Liver (tissue), 9 donors: ENCODE measurements around the gene STAT6. TPM values are rescaled to one million over a fixed set of nuclear protein-coding genes. Genes with fewer than 3 reads are reported as not detected.
A peak's percentile ranks its signal among the peaks of the same experiment; 100 is the strongest.

Experiments
- DNase-seq: peaks from one replicate; pipeline ENCODE4 v3.0.0-alpha.2; 2017; ENCODE audit warnings: low spot score
- H3K27ac ChIP-seq, 2 donors: one replicate each; pipeline ENCODE4 v1.7.0; 2013; ENCODE audit warnings: inconsistent platforms in 2 of 2, low read length in 2 of 2, control low read depth in 1 of 2, low read depth in 1 of 2, mild to moderate bottlenecking in 1 of 2
- H3K27me3 ChIP-seq, 4 donors: one replicate each; pipeline versions ENCODE4 v1.6.1 to v1.7.0; 2013; ENCODE audit warnings: low read length in 3 of 4, inconsistent platforms in 1 of 4, mild to moderate bottlenecking in 1 of 4, moderate library complexity in 1 of 4; ENCODE audit not compliant: control insufficient read depth in 4 of 4, insufficient read depth in 4 of 4
- H3K36me3 ChIP-seq, 4 donors: one replicate each; pipeline versions ENCODE4 v1.6.1 to v1.7.0; 2013; ENCODE audit warnings: low read length in 3 of 4, mild to moderate bottlenecking in 3 of 4, low read depth in 1 of 4, moderate library complexity in 1 of 4; ENCODE audit not compliant: control insufficient read depth in 4 of 4, insufficient read depth in 3 of 4
- H3K4me1 ChIP-seq, 4 donors: one replicate each; pipeline versions ENCODE4 v1.6.1 to v1.7.0; 2013; ENCODE audit warnings: low read length in 3 of 4, mild to moderate bottlenecking in 3 of 4, moderate library complexity in 1 of 4; ENCODE audit not compliant: control insufficient read depth in 4 of 4, insufficient read depth in 4 of 4
- H3K4me3 ChIP-seq, 3 donors: one replicate each; pipeline versions ENCODE4 v1.6.1 to v1.7.0; 2013; ENCODE audit warnings: low read length in 3 of 3, control low read depth in 1 of 3, low read depth in 1 of 3, mild to moderate bottlenecking in 1 of 3
- H3K9ac ChIP-seq, 2 donors: one replicate each; pipeline ENCODE4 v1.7.0; 2013; ENCODE audit warnings: low read length in 2 of 2, mild to moderate bottlenecking in 2 of 2, moderate library complexity in 2 of 2, control low read depth in 1 of 2, low read depth in 1 of 2
- H3K9me3 ChIP-seq, 4 donors: one replicate each; pipeline versions ENCODE4 v1.6.1 to v1.7.0; 2013; ENCODE audit warnings: low read length in 3 of 4; ENCODE audit not compliant: control insufficient read depth in 4 of 4
- ATF3 ChIP-seq: IDR thresholded peaks from 2 replicates; pipeline ENCODE4 v1.6.1; 2016; ENCODE audit warnings: antibody characterized with exemption
- CTCF ChIP-seq: fragments of 150-350 bp; IDR thresholded peaks from 2 replicates; pipeline ENCODE4 v1.5.1; 2017; ENCODE audit warnings: improper control_type of control experiment, low read depth, low read length; ENCODE audit not compliant: missing input control
- EGR1 ChIP-seq, 2 donors: IDR thresholded peaks; 2 replicates each; pipeline ENCODE4 v1.6.1; 2016 to 2018; ENCODE audit warnings: antibody characterized with exemption in 2 of 2, low read depth in 2 of 2
- FOXA1 ChIP-seq: IDR thresholded peaks from 2 replicates; pipeline ENCODE4 v1.6.1; 2016; ENCODE audit warnings: antibody characterized with exemption
- FOXA2 ChIP-seq: IDR thresholded peaks from 2 replicates; pipeline ENCODE4 v1.6.1; 2016; ENCODE audit warnings: antibody characterized with exemption
- GABPA ChIP-seq, 2 donors: IDR thresholded peaks in 1 of 2; conservative IDR thresholded peaks in 1 of 2; 2 replicates each; pipeline ENCODE4 v1.6.1; 2016; ENCODE audit warnings: antibody characterized with exemption in 2 of 2, mild to moderate bottlenecking in 1 of 2, moderate library complexity in 1 of 2
- HNF4A ChIP-seq, 2 donors: conservative IDR thresholded peaks; 2 replicates each; pipeline ENCODE4 v1.6.1; 2016; ENCODE audit warnings: antibody characterized with exemption in 2 of 2, mild to moderate bottlenecking in 2 of 2
- HNF4G ChIP-seq: IDR thresholded peaks from 2 replicates; pipeline ENCODE4 v1.6.1; 2016; ENCODE audit warnings: antibody characterized with exemption
- JUND ChIP-seq, 2 donors: IDR thresholded peaks; 2 replicates each; pipeline ENCODE4 v1.6.1; 2016; ENCODE audit warnings: antibody characterized with exemption in 2 of 2
- MAX ChIP-seq: IDR thresholded peaks from 2 replicates; pipeline ENCODE4 v1.6.1; 2016; ENCODE audit warnings: antibody characterized with exemption
- NR2F2 ChIP-seq: IDR thresholded peaks from 2 replicates; pipeline ENCODE4 v1.6.1; 2016; ENCODE audit warnings: antibody characterized with exemption
- RAD21 ChIP-seq, 2 donors: IDR thresholded peaks; 2 replicates each; pipeline ENCODE4 v1.6.1; 2016; ENCODE audit warnings: antibody characterized with exemption in 2 of 2, mild to moderate bottlenecking in 2 of 2
- REST ChIP-seq: IDR thresholded peaks from 2 replicates; pipeline ENCODE4 v1.6.1; 2016; ENCODE audit warnings: antibody characterized with exemption, mild to moderate bottlenecking
- RXRA ChIP-seq, 2 donors: IDR thresholded peaks; 2 replicates each; pipeline ENCODE4 v1.6.1; 2017 to 2018; ENCODE audit warnings: antibody characterized with exemption in 2 of 2, mild to moderate bottlenecking in 1 of 2
- SP1 ChIP-seq: IDR thresholded peaks from 2 replicates; pipeline ENCODE4 v1.6.1; 2018; ENCODE audit warnings: antibody characterized with exemption, mild to moderate bottlenecking
- TAF1 ChIP-seq: conservative IDR thresholded peaks from 2 replicates; pipeline ENCODE4 v1.6.1; 2016; ENCODE audit warnings: antibody characterized with exemption, mild to moderate bottlenecking
- YY1 ChIP-seq: IDR thresholded peaks from 2 replicates; pipeline ENCODE4 v1.6.1; 2016; ENCODE audit warnings: antibody characterized with exemption, mild to moderate bottlenecking
- ZBTB33 ChIP-seq: IDR thresholded peaks from 2 replicates; pipeline ENCODE4 v1.6.1; 2016; ENCODE audit warnings: antibody characterized with exemption
- WGBS: extraction: QIAGEN DNeasy Blood & Tissue Kit; methylation state at CpG from one replicate; pipeline ENCODE4 v1.1.7; 2013; 5-methylcytosine and 5-hydroxymethylcytosine counted together
- polyA plus RNA-seq, 2 donors: library from polyadenylated mRNA; stranded (reverse) in 1 of 2; unstranded in 1 of 2; fragments of 200-250 nt in 1 of 2; fragments of >200 nt in 1 of 2; fragmentation: Nextera tagmentation in 1 of 2; extraction: Ambion mirVana in 1 of 2; gene quantifications; one replicate each; pipeline versions ENCODE4 v1.2.1 to v1.2.3, GENCODE V29; 2013 to 2015
- total RNA-seq, 2 donors: library from RNA; depleted of rRNA; stranded (reverse); fragments of >200 nt; gene quantifications; one replicate each; pipeline ENCODE4 v1.2.3, GENCODE V29; 2014
- donor health status: healthy.
- donor health status: healthy.
- donor health status: healthy.
- donor health status: healthy.
- donor health status: healthy.

Gene STAT6
- total and polyA plus RNA-seq, 4 donors, result 27.4 to 57.4 (median 43.6) TPM

- H3K9ac ChIP-seq, result peak within 1 kb of the TSS; percentile 13 to 90
- TF ChIP-seq RXRA (IDR thresholded peaks at IDR 0.05) (peak; percentile 55 to 66), EGR1 (IDR thresholded peaks at IDR 0.05; ENCODE audit: low read depth in 2 of 2) (peak; percentile 88 to 96), NR2F2 (peak; percentile 13), ZBTB33 (peak; percentile 91), RAD21 (IDR thresholded peaks at IDR 0.05) (peak; percentile 16 to 32), TAF1 (no peak), HNF4A (conservative IDR thresholded peaks at IDR 0.05) (peak; percentile 36 to 55), ATF3 (peak; percentile 52), FOXA1 (peak; percentile 81), REST (peak; percentile 90), JUND (IDR thresholded peaks at IDR 0.05) (peak; percentile 30 to 85), GABPA (IDR thresholded peaks at IDR 0.05 in 1 of 2, conservative IDR thresholded peaks at IDR 0.05 in 1 of 2) (peak in 1 of 2 donors; percentile 57), HNF4G (no peak), FOXA2 (peak; percentile 63), CTCF (no peak), YY1 (peak; percentile 66), MAX (peak; percentile 74), SP1 (peak; percentile 80)
- WGBS, result under 1% methylated on average over 91 of the region's 91 CpGs
- peak within 1 kb of the TSS; percentile 96 to 100 for H3K27ac ChIP-seq
- H3K4me3 ChIP-seq, result peak within 1 kb of the TSS; percentile 82 to 94 (median 88)
- peak; percentile 95 for DNase-seq
- peaks cover 9 to 45% (median 24%) of the 10 kb centered on the region in 4 donors for H3K4me1 ChIP-seq
- no peaks in the 10 kb centered on the region for H3K27me3 ChIP-seq
- H3K9me3 ChIP-seq, result no peaks in the 10 kb centered on the region
- H3K36me3 ChIP-seq, result peaks cover 7 to 15% (median 10%) of the 10 kb centered on the region in 4 donors
Observed at GRCh38 chr12:57088354-57089270, 22.6 kb downstream of the STAT6 start, which contains the start of gene NAB2. TSS of gene NAB2 (plus strand) at chr12:57089114. CDS start at chr12:57089272, 158 bp downstream.
